Measurements from ENCODE around the gene SLC25A17. TPM values are rescaled to one million over a fixed set of nuclear protein-coding genes. Genes with fewer than 3 reads are reported as not detected.

The SLC25A17 gene, protein sequence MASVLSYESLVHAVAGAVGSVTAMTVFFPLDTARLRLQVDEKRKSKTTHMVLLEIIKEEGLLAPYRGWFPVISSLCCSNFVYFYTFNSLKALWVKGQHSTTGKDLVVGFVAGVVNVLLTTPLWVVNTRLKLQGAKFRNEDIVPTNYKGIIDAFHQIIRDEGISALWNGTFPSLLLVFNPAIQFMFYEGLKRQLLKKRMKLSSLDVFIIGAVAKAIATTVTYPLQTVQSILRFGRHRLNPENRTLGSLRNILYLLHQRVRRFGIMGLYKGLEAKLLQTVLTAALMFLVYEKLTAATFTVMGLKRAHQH
- total RNA-seq (2022; extraction: Qiagen RNA extraction; ENCODE audit: low read depth) = 21.1 to 25.4 TPM (median 24.6 TPM) in 5 replicates

DNA sequence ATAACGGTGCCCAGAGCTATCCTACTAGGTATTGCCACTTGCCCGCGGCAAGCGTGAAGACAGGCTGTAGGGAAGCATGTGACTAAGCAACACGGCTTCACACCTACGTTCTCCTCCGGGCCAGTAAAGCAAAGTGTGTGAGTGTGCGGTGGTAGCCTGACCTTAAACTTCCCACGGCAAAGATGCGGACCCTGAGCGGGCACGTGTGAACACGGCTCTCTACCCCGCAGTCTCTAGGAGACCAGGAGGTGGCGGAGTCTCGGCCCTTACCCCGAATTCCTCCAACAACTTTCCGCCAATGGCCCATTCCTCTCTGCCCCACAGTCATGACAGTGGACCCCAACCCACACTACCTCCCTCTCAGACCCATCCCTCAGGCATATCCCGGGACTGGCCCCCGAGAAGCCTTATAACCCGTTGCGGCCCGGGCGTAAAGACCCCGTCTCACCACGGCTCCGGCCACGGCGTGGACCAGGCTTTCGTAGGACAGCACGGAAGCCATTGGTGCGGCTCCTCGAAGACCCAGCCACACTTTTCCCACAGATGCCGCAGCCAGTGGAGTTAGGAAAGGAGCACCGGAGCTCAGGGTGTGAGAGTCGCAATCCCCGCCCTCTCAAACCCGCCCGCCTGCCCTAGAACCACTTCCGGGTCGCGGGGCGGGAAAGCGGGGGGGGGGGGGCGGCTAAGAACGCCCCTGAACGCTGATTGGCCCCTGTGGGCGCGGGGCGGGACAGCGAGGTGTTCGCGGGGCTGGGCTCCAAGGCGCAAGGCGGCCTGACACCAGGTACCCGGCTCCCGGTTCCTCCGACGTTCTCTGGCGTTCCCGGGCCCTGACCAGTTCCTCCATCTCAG lies at the start of gene SLC25A17:
Gene SLC25A17 (minus strand): TSS at position 600 of the 852 bp plus-strand sequence. CDS start 98 bp downstream, at position 502.

DNA sequence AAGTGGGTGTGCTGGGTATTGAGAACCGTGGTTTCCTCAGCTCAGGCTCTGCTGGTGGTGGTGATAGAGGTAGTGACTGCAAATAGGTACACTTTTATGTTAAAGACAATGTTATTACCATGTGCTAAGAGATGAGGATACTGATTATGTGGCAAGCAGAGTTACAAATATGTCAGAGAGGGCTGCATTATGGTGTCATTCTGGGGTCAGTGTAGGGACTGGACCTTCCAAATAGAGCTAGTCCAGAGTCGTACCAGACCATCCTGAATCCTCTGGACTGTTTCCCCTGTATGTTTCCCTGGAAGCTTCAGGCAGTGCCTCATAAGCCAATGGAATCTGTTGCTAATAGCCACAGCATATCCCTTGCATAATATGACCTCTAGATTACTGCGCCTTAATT lies 42.9 kb upstream of the SLC25A17 start, which contains the start of gene DNAJB7:
Gene DNAJB7 (minus strand): TSS at position 101 of the 400 bp plus-strand sequence. CDS start 119 bp downstream, outside the sequence.

DNA sequence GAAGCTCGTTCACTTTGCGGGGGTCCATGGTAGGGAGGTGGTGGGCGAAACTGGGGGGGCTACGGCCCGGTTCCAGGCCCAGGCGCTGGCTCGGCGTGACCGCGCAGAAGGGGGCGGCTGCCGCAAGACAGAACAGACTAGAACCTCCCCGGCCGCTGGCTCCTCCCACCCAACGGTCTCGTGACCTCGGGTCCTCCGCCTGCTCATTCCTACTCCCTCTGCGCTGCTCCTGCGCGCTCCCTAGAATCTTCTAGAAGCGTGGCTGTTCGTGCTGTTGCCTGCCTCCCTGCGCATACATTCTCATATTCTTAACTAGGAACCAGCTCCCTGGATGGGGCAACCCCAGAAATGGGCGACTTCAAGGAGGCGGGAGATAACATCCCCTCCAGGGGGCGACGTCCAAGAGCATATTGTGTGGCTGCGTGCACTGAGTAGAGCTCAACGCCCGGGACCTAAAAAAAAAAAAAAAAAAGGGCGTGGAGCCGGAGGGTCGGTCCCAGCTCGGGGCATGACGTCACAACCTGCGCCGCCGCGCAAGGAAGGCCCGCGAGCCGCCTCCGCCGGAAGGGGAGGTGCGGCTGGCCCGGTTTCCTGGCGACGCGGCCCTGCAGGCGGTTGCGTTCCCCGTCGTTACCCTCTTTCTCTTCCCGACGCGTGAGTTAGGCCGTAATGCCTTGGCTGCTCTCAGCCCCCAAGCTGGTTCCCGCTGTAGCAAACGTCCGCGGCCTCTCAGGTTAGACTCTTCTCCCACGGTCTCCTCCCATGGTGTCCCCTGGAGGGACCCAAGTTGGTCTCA lies 37.6 kb upstream of the SLC25A17 start, which contains the start of the genes ST13 and XPNPEP3:
Gene ST13 (minus strand): TSS at position 127 of the 796 bp plus-strand sequence. CDS start 99 bp downstream, at position 28.
Gene XPNPEP3 (plus strand): TSS at position 636 of the 796 bp plus-strand sequence. CDS start 34 bp downstream, at position 670.

Other genes with a start within 250 kb of the SLC25A17 start
- gene MRTFA, start 182.6 kb downstream of the SLC25A17 start, total RNA-seq (2022; extraction: Qiagen RNA extraction; ENCODE audit: low read depth) = 33.9 to 44.3 TPM (median 38.0 TPM) in 5 replicates
- gene MCHR1, start 139.9 kb downstream of the SLC25A17 start, total RNA-seq (2022; extraction: Qiagen RNA extraction; ENCODE audit: low read depth) = not detected in 5 replicates
- 150 to 170 TPM (median 159 TPM) in 5 replicates for gene ST13, start 37.3 kb upstream of the SLC25A17 start, total RNA-seq (2022; extraction: Qiagen RNA extraction; ENCODE audit: low read depth)
- 8.1 to 12.0 TPM (median 9.6 TPM) in 5 replicates for gene XPNPEP3, start 37.8 kb upstream of the SLC25A17 start, total RNA-seq (2022; extraction: Qiagen RNA extraction; ENCODE audit: low read depth)
- gene DNAJB7, start 42.8 kb upstream of the SLC25A17 start, total RNA-seq (2022; extraction: Qiagen RNA extraction; ENCODE audit: low read depth) = not detected in 5 replicates
- gene RBX1, start 132.0 kb upstream of the SLC25A17 start, total RNA-seq (2022; extraction: Qiagen RNA extraction; ENCODE audit: low read depth) = 49.3 to 57.9 TPM (median 52.4 TPM) in 5 replicates